Measurements from ENCODE around the gene C3orf20. TPM values are rescaled to one million over a fixed set of nuclear protein-coding genes. Genes with fewer than 3 reads are reported as not detected.
"Not testable (repeated sequence)": the region's sequence is repeated elsewhere in the genome, so short reads cannot be mapped to it uniquely, and the experiment has no call there.

The C3orf20 gene
- total RNA-seq, 1 donor from 2014 or later = not detected

DNA sequence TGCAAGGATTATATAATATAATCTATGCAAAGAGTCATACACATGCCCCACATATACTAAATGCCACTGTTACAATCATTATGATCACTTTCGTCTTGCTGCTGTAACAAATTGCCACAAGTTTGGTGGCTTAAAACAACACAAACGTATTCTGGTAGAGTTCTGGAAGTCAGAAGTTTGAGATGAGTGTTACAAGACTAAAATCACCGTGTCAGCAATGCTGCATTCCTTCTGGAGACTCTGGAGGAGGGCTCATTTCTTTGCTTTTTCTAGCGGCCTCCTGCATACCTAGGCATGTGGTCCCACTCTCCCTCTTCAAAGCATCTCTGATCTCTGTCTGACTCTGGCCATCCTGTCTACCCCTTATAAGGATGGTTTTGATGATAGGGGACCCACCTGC lies 24.7 kb upstream of the C3orf20 start:
- H3K4me1 Mint-ChIP-seq (ENCODE audit: low read depth) = peaks cover 30% of the 10 kb centered on the region
- H3K27ac Mint-ChIP-seq (ENCODE audit: unreplicated experiment) = no peak overlapping the region
- H3K4me3 Mint-ChIP-seq (ENCODE audit: unreplicated experiment) = peak overlapping the region; percentile 97
- no peaks in the 10 kb centered on the region for H3K27me3 Mint-ChIP-seq (ENCODE audit: low read depth)
- no peak for DNase-seq (ENCODE audit: low spot score)
- TF ChIP-seq, protein P1, sequence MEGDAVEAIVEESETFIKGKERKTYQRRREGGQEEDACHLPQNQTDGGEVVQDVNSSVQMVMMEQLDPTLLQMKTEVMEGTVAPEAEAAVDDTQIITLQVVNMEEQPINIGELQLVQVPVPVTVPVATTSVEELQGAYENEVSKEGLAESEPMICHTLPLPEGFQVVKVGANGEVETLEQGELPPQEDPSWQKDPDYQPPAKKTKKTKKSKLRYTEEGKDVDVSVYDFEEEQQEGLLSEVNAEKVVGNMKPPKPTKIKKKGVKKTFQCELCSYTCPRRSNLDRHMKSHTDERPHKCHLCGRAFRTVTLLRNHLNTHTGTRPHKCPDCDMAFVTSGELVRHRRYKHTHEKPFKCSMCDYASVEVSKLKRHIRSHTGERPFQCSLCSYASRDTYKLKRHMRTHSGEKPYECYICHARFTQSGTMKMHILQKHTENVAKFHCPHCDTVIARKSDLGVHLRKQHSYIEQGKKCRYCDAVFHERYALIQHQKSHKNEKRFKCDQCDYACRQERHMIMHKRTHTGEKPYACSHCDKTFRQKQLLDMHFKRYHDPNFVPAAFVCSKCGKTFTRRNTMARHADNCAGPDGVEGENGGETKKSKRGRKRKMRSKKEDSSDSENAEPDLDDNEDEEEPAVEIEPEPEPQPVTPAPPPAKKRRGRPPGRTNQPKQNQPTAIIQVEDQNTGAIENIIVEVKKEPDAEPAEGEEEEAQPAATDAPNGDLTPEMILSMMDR (IDR thresholded peaks at IDR 0.05) = no peak
- no peaks in the 10 kb centered on the region for H3K9me3 Mint-ChIP-seq (ENCODE audit: low read depth)
- peaks cover 4% of the 10 kb centered on the region for H3K36me3 Mint-ChIP-seq (ENCODE audit: low read depth)

DNA sequence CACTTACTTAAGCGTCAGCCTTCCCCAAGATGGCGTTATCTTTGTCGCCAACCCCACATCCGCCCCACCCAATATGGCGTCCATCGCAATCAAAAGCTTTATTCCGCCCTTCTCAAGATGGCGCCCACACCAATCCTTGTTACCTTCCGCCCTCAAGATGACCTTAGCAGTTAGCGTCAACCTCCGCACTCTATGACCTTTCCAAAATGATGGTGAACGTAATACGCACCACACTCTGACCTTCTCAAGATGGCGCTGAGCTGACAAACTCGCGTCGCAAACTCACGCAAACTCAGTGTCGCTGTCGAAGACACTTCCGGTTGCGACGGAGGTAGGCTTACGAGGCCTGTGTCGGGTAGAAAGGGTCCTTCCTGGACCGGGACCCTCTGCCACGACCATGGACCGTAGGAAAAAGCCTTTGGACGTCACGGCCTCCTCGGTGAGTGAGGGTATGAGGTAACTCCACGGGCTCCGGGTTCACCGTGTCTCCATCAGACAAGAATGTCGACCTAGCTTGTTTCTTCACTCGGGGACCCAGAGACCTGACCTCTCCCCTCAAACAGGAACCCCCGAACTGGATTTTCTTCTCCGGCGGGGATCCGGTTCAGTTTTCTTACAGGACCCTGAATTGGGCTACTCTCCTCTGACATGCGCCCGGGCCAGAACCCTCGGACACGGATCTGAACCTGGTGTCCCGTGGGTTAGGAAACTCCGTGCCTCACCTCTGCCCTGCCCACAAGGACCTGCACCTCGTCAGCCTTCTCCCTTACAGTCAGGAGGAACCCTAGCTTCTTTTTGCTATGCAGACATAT lies 23.3 kb upstream of the C3orf20 start, which contains the start of gene CCDC174:
CCDC174 (plus strand) TSS at position 323 of the 812 bp plus-strand sequence; CDS start at position 398, 75 bp downstream.
- TF ChIP-seq, protein P1 (IDR thresholded peaks at IDR 0.05) = no peak
- Mint-ChIP-seq H3K36me3 (ENCODE audit: low read depth) (peaks cover 10% of the 10 kb centered on the region), H3K9me3 (ENCODE audit: low read depth) (no peaks in the 10 kb centered on the region)

GRCh38 chr3:14652360-14652907 lies 22.5 kb upstream of the C3orf20 start:
- peak overlapping the region; percentile 97 for H3K27ac Mint-ChIP-seq (ENCODE audit: unreplicated experiment)
- not testable (repeated sequence) for DNase-seq (ENCODE audit: low spot score)
- peaks cover 30% of the 10 kb centered on the region for H3K4me1 Mint-ChIP-seq (ENCODE audit: low read depth)

More for the DNA sequence above, 23.3 kb upstream of the C3orf20 start, which contains the start of gene CCDC174:
- Mint-ChIP-seq H3K27me3 (ENCODE audit: low read depth) (no peaks in the 10 kb centered on the region), H3K4me3 (ENCODE audit: unreplicated experiment) (peak within 1 kb of the TSS; percentile 97), H3K4me1 (ENCODE audit: low read depth) (peaks cover 30% of the 10 kb centered on the region), H3K27ac (ENCODE audit: unreplicated experiment) (peak within 1 kb of the TSS; percentile 97)
- no peak for DNase-seq (ENCODE audit: low spot score)

DNA sequence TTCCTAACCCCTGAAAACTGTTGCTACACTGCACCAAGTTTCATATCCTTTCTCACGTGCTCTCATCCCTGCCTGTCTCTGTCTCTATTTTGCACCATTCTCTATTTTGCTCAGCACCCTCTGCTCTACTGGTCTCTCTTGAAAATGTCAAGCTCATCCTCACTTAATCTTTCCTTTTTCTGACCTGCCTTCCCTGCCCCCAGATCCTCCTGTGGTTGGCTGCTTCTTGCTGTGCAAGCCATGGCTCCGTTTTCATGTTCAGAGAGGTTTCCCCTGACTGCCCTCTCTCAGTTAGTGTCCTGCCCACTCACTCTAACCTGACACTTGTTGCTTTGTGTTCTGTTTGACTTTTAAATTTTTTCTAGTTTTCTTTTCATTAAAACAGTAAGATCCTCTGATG lies 17.4 kb upstream of the C3orf20 start:
- Mint-ChIP-seq H3K4me3 (ENCODE audit: unreplicated experiment) (no peak overlapping the region), H3K9me3 (ENCODE audit: low read depth) (no peaks in the 10 kb centered on the region), H3K4me1 (ENCODE audit: low read depth) (peaks cover 15% of the 10 kb centered on the region), H3K27me3 (ENCODE audit: low read depth) (no peaks in the 10 kb centered on the region), H3K36me3 (ENCODE audit: low read depth) (peaks cover 43% of the 10 kb centered on the region), H3K27ac (ENCODE audit: unreplicated experiment) (no peak overlapping the region)
- no peak for DNase-seq (ENCODE audit: low spot score)
- TF ChIP-seq, protein P1 (IDR thresholded peaks at IDR 0.05) = no peak

More at GRCh38 chr3:14652360-14652907, 22.5 kb upstream of the C3orf20 start:
- H3K27me3 Mint-ChIP-seq (ENCODE audit: low read depth); H3K9me3 Mint-ChIP-seq (ENCODE audit: low read depth): not testable (repeated sequence)
- Mint-ChIP-seq H3K36me3 (ENCODE audit: low read depth) (peaks cover 16% of the 10 kb centered on the region), H3K4me3 (ENCODE audit: unreplicated experiment) (peak overlapping the region; percentile 97)

GRCh38 chr3:14658978-14659377 lies 16.0 kb upstream of the C3orf20 start:
- Mint-ChIP-seq H3K9me3 (ENCODE audit: low read depth) (no peaks in the 10 kb centered on the region), H3K4me1 (ENCODE audit: low read depth) (peaks cover 2% of the 10 kb centered on the region), H3K27ac (ENCODE audit: unreplicated experiment) (no peak overlapping the region), H3K27me3 (ENCODE audit: low read depth) (no peaks in the 10 kb centered on the region), H3K4me3 (ENCODE audit: unreplicated experiment) (no peak overlapping the region), H3K36me3 (ENCODE audit: low read depth) (peaks cover 46% of the 10 kb centered on the region)
- TF ChIP-seq, protein P1 (IDR thresholded peaks at IDR 0.05) = no peak
- DNase-seq (ENCODE audit: low spot score) = no peak

All from chondrocyte (in vitro differentiated cells).